GM19023 (cell line): ENCODE data around the gene KRTAP27-1.

Experiments
- ATAC-seq: cut with Tn5 transposase; IDR thresholded peaks from one replicate; pipeline ENCODE4 v1.9.1; 2021; ENCODE audit warnings: mild to moderate bottlenecking, moderate library complexity; ENCODE audit not compliant: unreplicated experiment

KRTAP27-1 gene

DNA sequence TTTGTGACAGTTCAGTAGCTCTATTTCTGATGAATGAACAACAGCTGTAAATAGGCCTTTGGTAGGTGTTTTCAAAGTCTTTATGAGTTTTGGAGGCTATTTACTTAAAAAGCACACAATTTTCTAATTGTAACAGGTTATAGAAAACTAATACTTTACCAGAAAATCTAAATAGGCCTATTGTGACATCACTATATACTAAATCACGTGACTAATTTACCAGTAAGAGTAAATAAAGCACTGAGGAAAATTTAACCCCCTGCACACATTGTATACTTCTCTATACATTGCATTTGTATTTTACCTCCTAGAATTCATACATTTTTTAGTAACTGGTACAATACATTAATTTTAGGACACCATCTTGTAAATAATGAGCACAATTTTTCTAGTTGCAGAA lies 32.4 kb downstream of the KRTAP27-1 start:
- ATAC-seq, result no peak

DNA sequence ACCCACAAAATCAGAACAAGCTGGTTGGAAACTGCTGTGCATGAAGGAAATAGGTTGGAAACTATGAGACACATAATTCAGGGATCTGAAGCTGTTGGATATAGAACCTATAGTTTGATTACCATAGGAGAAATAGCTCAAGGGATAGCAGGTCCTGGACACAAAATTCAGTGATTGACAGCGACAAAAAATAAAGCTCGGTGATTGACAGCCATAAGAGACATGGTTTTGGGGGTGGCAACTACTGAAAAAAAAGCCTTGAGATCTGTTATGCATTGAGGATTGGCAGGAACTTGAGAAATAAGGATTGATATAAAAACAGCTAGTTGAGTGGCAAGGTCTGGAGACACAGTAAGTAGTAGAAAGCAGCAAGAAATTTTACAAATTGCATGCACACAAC lies 48.3 kb downstream of the KRTAP27-1 start, which contains the start of gene KRTAP25-1:
KRTAP25-1 (minus strand) TSS at position 300 of the 400 bp plus-strand sequence; CDS start at position 276, 24 bp downstream.
- no peak for ATAC-seq
